ENCODE data around the gene CALB2.

DNA sequence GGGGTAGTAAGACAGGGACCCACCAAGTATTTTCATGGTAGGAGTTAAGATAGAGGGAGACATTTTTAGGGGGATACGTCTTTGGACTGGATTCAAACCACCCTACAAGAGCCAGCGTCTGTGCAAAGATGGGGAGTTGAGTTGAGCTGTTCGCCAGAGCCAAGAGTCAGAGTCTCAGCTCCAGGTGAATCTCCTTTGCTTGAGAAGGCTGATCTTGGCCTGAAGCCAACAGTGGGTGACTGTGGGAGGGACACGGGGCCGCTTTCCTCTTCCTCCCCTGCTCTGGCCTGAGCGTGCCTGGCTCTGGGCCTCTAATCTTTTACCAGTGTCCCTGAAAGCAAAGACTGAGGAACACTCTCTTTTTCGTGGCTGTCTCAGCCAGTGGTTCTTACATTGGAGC lies 78.0 kb downstream of the CALB2 start:
- TF ChIP-seq, protein P1, sequence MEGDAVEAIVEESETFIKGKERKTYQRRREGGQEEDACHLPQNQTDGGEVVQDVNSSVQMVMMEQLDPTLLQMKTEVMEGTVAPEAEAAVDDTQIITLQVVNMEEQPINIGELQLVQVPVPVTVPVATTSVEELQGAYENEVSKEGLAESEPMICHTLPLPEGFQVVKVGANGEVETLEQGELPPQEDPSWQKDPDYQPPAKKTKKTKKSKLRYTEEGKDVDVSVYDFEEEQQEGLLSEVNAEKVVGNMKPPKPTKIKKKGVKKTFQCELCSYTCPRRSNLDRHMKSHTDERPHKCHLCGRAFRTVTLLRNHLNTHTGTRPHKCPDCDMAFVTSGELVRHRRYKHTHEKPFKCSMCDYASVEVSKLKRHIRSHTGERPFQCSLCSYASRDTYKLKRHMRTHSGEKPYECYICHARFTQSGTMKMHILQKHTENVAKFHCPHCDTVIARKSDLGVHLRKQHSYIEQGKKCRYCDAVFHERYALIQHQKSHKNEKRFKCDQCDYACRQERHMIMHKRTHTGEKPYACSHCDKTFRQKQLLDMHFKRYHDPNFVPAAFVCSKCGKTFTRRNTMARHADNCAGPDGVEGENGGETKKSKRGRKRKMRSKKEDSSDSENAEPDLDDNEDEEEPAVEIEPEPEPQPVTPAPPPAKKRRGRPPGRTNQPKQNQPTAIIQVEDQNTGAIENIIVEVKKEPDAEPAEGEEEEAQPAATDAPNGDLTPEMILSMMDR (CRISPR knock-in tag; IDR thresholded peaks at IDR 0.05): no peak
- TF ChIP-seq IRF2 (CRISPR knock-in tag; IDR thresholded peaks at IDR 0.05): no peak
- no peak for TF ChIP-seq HIVEP1 (CRISPR knock-in tag; IDR thresholded peaks at IDR 0.05)
- no peak for TF ChIP-seq KDM6A (CRISPR knock-in tag; IDR thresholded peaks at IDR 0.05; ENCODE audit: low read depth)
- no peak for TF ChIP-seq SAFB2 (CRISPR knock-in tag; IDR thresholded peaks at IDR 0.05; ENCODE audit: borderline replicate concordance, low read depth)
- TF ChIP-seq HES4 (CRISPR knock-in tag; IDR thresholded peaks at IDR 0.05; ENCODE audit: borderline replicate concordance): no peak
- TF ChIP-seq EZH2 (conservative IDR thresholded peaks at IDR 0.05; ENCODE audit: low read depth, low read length): no peak
- no peak for TF ChIP-seq RAD21 (CRISPR knock-in tag; IDR thresholded peaks at IDR 0.05)
- no peak for TF ChIP-seq ZNF138 (CRISPR knock-in tag; IDR thresholded peaks at IDR 0.05; ENCODE audit: low read depth)
- no peak for TF ChIP-seq JUND (CRISPR knock-in tag; IDR thresholded peaks at IDR 0.05)
- no peak for TF ChIP-seq ZNF263 (CRISPR knock-in tag; IDR thresholded peaks at IDR 0.05)
- TF ChIP-seq ZNF558 (CRISPR knock-in tag; IDR thresholded peaks at IDR 0.05; ENCODE audit: borderline replicate concordance): no peak
- TF ChIP-seq, protein P2, sequence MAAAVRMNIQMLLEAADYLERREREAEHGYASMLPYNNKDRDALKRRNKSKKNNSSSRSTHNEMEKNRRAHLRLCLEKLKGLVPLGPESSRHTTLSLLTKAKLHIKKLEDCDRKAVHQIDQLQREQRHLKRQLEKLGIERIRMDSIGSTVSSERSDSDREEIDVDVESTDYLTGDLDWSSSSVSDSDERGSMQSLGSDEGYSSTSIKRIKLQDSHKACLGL (CRISPR knock-in tag; IDR thresholded peaks at IDR 0.05): no peak
